Astrocyte of the cerebellum (primary cell): Measurements from ENCODE around the gene KMT5C.

ENCODE experiments used
- DNase-seq: peaks from one replicate; pipeline ENCODE4 v3.0.0-alpha.2; 2011; ENCODE audit warnings: low read depth
- H3K4me3 ChIP-seq: 2 replicates; pipeline ENCODE4 v1.5.1; 2011; ENCODE audit warnings: mild to moderate bottlenecking, low read depth, low read length, moderate library complexity
- in situ Hi-C: cut with HindIII; loops from 2 replicates; pipeline ENCODE4 v1.10.0; 2017; ENCODE audit warnings: low sequenced_read_pairs
- TF ChIP-seq, protein P1 (sequence below): IDR thresholded peaks from 2 replicates; pipeline ENCODE4 v1.5.1; 2012; ENCODE audit warnings: low read length, low read depth, moderate library complexity, mild to moderate bottlenecking; ENCODE audit errors: missing control alignments

The KMT5C gene

DNA sequence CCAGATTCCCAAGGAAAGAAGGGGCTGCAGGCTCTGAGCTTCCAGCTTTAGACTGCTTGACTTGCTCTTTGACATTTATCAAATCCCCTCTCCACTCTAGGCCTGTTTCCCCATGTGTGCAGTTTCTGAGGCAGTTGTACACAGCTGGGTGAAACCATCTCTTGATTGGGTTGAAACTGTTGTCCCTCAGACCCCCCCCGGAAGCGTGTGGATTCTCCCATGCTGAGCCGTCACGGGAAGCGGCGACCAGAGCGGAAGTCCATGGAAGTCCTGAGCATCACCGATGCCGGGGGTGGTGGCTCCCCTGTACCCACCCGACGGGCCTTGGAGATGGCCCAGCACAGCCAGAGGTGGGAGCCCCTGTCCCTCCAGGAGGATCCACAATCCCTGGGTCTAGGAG, 36.2 kb upstream of the KMT5C start:
- no peak for DNase-seq
- TF ChIP-seq, protein P1, sequence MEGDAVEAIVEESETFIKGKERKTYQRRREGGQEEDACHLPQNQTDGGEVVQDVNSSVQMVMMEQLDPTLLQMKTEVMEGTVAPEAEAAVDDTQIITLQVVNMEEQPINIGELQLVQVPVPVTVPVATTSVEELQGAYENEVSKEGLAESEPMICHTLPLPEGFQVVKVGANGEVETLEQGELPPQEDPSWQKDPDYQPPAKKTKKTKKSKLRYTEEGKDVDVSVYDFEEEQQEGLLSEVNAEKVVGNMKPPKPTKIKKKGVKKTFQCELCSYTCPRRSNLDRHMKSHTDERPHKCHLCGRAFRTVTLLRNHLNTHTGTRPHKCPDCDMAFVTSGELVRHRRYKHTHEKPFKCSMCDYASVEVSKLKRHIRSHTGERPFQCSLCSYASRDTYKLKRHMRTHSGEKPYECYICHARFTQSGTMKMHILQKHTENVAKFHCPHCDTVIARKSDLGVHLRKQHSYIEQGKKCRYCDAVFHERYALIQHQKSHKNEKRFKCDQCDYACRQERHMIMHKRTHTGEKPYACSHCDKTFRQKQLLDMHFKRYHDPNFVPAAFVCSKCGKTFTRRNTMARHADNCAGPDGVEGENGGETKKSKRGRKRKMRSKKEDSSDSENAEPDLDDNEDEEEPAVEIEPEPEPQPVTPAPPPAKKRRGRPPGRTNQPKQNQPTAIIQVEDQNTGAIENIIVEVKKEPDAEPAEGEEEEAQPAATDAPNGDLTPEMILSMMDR = no peak
- in situ Hi-C loops = no loop called here
- no peak overlapping the region for H3K4me3 ChIP-seq

DNA sequence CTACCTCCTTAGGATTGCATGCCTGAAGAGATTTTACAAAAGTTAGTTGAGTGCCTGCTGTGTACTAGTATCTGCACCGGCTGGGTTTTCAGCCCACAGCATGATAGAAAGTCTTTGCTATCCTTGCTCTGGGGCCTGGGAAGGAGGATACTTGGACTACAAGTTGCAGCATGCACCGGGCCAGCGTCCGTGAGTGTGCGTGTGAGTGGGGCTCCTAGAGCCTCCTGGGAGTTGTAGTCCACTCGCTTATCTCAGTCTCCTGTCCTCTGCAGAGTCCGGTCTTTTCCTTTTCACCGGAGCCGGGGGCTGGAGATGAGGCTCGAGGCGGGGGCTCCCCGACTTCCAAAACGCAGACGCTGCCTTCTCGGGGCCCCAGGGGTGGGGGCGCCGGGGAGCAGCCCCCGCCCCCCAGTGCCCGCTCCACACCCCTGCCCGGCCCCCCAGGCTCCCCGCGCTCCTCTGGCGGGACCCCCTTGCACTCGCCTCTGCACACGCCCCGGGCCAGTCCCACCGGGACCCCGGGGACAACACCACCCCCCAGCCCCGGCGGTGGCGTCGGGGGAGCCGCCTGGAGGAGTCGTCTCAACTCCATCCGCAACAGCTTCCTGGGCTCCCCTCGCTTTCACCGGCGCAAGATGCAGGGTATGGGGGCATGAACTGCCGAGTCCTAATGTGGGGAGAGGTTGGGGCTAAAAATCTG, 35.2 kb upstream of the KMT5C start:
- in situ Hi-C loops = no loop called here
- TF ChIP-seq, protein P1 = no peak
- no peak overlapping the region for H3K4me3 ChIP-seq
- no peak for DNase-seq

DNA sequence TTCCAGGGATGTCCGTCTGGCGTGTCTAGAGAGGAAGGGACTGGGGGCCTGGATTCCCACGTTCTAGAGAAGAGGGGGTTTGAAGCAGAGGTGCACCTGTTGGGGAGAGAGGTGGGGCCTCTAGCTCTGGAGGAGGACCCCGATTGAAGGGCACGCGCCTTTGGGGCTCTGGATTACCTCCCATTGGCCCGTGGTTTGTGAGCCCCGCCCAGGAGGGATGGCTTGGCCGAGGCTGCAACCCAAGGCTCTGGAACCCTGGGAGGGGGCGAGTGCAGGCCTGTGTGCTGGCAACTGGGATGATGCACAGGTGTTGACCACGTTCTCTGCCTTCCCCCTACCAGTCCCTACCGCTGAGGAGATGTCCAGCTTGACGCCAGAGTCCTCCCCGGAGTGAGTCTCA, 34.7 kb upstream of the KMT5C start:
- in situ Hi-C loops = no loop called here
- no peak for DNase-seq
- no peak overlapping the region for H3K4me3 ChIP-seq
- TF ChIP-seq, protein P1 = no peak

DNA sequence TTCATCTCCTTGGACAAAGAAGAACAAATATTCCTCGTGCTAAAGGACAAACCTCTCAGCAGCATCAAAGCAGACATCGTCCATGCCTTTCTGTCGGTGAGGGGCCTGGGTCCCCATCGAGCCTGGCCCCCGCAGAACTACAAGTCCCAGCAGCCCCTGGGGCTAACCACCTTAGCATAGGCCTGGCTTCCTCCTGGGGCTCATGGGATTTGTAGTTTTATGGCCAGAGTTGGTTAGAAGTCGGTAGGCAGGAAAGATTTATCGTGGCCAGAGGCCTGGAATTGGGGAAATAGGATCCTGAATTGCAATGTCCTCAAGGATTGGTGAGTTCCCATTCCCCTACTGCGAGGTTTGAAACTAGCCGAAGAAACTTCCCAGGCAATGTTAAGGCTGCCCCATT, 34.2 kb upstream of the KMT5C start:
- TF ChIP-seq, protein P1 = no peak
- DNase-seq = no peak
- H3K4me3 ChIP-seq = no peak overlapping the region
- in situ Hi-C loops = no loop called here

DNA sequence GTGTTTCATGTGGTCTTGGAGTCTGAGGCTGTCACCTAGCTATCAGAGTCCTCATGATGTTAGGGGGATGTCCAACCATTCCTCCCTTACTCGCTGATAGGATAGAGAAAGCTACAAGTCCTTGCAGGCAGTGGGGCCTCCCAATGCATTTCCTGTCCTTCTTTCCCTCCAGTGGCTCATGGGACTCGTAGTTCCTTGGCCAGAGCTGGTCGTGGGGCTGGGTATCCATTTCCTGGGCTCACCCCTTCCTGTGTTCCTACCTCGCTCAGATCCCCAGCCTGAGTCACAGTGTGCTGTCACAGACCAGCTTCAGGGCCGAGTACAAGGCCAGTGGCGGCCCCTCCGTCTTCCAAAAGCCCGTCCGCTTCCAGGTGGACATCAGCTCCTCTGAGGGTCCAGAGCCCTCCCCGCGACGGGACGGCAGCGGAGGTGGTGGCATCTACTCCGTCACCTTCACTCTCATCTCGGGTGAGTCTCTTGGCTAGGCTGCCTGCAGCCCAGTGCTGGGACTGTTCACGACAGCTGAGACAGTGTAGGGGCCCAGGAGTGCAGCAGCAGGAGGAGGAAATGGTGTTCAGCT, 33.6 kb upstream of the KMT5C start:
- in situ Hi-C loops = no loop called here
- no peak overlapping the region for H3K4me3 ChIP-seq
- TF ChIP-seq, protein P1 = no peak
- no peak for DNase-seq

DNA sequence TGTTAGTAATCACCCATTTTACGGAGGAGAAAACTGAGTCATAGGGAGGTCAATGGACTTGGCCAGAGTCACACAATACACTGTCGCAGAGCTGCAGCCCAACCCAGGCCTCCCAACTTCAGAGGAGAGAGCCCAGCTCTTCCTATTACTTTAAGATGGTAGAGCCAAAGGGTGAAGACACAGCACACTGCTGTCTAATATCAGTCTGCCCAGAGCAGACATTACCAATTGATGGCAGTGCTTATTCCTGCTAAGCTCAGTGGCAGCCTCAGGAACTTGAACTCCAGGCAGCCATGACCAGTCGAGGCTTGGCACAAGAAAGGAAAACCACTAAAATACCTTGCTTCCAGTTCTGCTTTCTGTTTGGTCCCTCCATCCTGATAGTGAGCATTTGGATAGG, 33.0 kb upstream of the KMT5C start:
- in situ Hi-C loops = no loop called here
- H3K4me3 ChIP-seq = no peak overlapping the region
- no peak for DNase-seq
- TF ChIP-seq, protein P1 = no peak
